Astrocyte of the cerebellum (primary cell): Measurements from ENCODE around the gene SPATA16.

Source experiments
- DNase-seq: peaks from one replicate; pipeline ENCODE4 v3.0.0-alpha.2; 2011; ENCODE audit warnings: low read depth
- H3K4me3 ChIP-seq: 2 replicates; pipeline ENCODE4 v1.5.1; 2011; ENCODE audit warnings: mild to moderate bottlenecking, low read depth, low read length, moderate library complexity
- in situ Hi-C: cut with HindIII; loops from 2 replicates; pipeline ENCODE4 v1.10.0; 2017; ENCODE audit warnings: low sequenced_read_pairs
- TF ChIP-seq, protein P1 (sequence below): IDR thresholded peaks from 2 replicates; pipeline ENCODE4 v1.5.1; 2012; ENCODE audit warnings: low read length, low read depth, moderate library complexity, mild to moderate bottlenecking; ENCODE audit errors: missing control alignments

The SPATA16 gene

GRCh38 chr3:173066044-173067004 is 74.7 kb downstream of the SPATA16 start:
- peak; percentile 92 for DNase-seq
- H3K4me3 ChIP-seq = no peak overlapping the region
- in situ Hi-C loops = no loop called here
- TF ChIP-seq, protein P1, sequence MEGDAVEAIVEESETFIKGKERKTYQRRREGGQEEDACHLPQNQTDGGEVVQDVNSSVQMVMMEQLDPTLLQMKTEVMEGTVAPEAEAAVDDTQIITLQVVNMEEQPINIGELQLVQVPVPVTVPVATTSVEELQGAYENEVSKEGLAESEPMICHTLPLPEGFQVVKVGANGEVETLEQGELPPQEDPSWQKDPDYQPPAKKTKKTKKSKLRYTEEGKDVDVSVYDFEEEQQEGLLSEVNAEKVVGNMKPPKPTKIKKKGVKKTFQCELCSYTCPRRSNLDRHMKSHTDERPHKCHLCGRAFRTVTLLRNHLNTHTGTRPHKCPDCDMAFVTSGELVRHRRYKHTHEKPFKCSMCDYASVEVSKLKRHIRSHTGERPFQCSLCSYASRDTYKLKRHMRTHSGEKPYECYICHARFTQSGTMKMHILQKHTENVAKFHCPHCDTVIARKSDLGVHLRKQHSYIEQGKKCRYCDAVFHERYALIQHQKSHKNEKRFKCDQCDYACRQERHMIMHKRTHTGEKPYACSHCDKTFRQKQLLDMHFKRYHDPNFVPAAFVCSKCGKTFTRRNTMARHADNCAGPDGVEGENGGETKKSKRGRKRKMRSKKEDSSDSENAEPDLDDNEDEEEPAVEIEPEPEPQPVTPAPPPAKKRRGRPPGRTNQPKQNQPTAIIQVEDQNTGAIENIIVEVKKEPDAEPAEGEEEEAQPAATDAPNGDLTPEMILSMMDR = no peak

GRCh38 chr3:173065543-173065981 is 75.5 kb downstream of the SPATA16 start:
- TF ChIP-seq, protein P1 = no peak
- DNase-seq = peak; percentile 19
- in situ Hi-C loops = no loop called here
- H3K4me3 ChIP-seq = no peak overlapping the region

DNA sequence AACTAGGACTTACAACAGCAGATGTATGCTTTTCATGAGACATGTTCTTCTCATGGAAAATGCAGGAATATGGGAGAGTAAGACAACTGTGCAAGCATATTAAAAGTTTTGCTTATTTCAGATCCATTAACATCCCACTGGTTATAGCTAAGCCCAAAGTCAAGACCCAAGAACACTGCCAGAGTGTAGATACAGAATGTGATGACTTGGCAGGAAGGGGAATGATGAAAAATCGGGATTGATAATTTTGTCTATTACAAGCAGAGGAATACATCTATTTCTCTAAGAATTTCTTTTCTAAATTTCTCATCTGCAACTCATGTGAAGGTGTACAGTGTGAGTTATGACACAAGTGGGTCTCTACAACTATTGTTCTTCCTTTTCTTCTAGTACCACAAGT is 76.4 kb downstream of the SPATA16 start:
- H3K4me3 ChIP-seq = no peak overlapping the region
- no peak for DNase-seq
- in situ Hi-C loops = no loop called here
- TF ChIP-seq, protein P1 = no peak

- no peak for DNase-seq
- H3K4me3 ChIP-seq = no peak overlapping the region
- TF ChIP-seq, protein P1 = no peak
- in situ Hi-C loops = no loop called here
These were observed 82.8 kb downstream of the SPATA16 start for GRCh38 chr3:173058229-173058628.

DNA sequence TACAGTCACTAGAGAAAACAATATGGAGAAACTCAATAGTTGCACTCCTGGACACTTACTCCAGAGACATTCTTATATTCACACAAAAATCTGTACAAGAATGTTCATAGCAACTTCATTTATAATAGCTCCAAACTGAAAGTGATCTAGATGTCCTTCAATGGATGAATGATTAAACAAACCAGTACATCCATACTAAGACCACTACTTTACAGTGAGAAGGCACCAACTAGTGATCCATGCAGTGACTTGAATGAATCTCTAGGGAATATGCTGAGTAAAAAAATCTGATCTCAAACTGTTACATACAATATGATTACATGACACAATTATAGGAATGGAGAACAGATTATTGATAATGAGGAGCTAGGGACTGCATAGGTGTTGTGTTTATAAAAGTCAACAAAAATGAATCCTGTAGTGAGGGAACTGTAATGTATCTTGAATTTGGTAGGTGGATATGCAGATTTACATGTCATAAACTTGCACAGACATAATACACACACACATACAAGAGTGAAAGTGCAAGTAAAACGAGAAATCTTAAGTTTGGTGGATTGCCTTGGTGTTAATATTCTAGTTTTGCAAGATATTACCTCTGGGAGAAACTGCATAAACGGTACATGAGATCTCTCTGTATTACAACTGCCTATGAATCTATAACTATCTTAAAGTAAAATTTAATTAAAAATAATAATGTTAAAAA is 85.7 kb downstream of the SPATA16 start:
- DNase-seq = no peak
- TF ChIP-seq, protein P1 = no peak
- in situ Hi-C loops = no loop called here
- H3K4me3 ChIP-seq = no peak overlapping the region

- no peak overlapping the region for H3K4me3 ChIP-seq
- in situ Hi-C loops = no loop called here
- TF ChIP-seq, protein P1 = no peak
These were observed 91.7 kb downstream of the SPATA16 start for GRCh38 chr3:173049360-173049759.

More at GRCh38 chr3:173049360-173049759, 91.7 kb downstream of the SPATA16 start:
- DNase-seq = no peak
